ENCODE data around the gene EHMT1.

Gene EHMT1

GRCh38 chr9:137833721-137834613 lies 215.2 kb downstream of the EHMT1 start:
- no peak for FAIRE-seq

GRCh38 chr9:137834846-137835546 lies 216.2 kb downstream of the EHMT1 start:
- no peak for FAIRE-seq

GRCh38 chr9:137836151-137836830 lies 217.5 kb downstream of the EHMT1 start:
- no peak for FAIRE-seq

- no peak for FAIRE-seq
Measured at GRCh38 chr9:137836831-137837241, 218.0 kb downstream of the EHMT1 start.

- FAIRE-seq: no peak
Measured at GRCh38 chr9:137837345-137838278, 218.8 kb downstream of the EHMT1 start.

- no peak for FAIRE-seq
Measured at GRCh38 chr9:137838576-137838975, 219.8 kb downstream of the EHMT1 start.

GRCh38 chr9:137843355-137843754 lies 224.6 kb downstream of the EHMT1 start:
- no peak for FAIRE-seq

- no peak for FAIRE-seq
Measured at GRCh38 chr9:137851516-137852267, 232.9 kb downstream of the EHMT1 start.

GRCh38 chr9:137853392-137853995 lies 234.7 kb downstream of the EHMT1 start:
- no peak for FAIRE-seq

GRCh38 chr9:137860361-137860760 lies 241.6 kb downstream of the EHMT1 start:
- no peak for FAIRE-seq

- FAIRE-seq: no peak
Measured at GRCh38 chr9:137865581-137866145, 246.9 kb downstream of the EHMT1 start.

- FAIRE-seq: no peak
Measured at GRCh38 chr9:137866226-137867141, 247.7 kb downstream of the EHMT1 start.

GRCh38 chr9:137870432-137870831 lies 251.6 kb downstream of the EHMT1 start:
- no peak for FAIRE-seq

- no peak for FAIRE-seq
Measured at GRCh38 chr9:137872296-137872695, 253.5 kb downstream of the EHMT1 start.

- no peak for FAIRE-seq
Measured at GRCh38 chr9:137873408-137873807, 254.6 kb downstream of the EHMT1 start.

GRCh38 chr9:137873858-137874362 lies 255.1 kb downstream of the EHMT1 start:
- no peak for FAIRE-seq

GRCh38 chr9:137875354-137875753 lies 256.5 kb downstream of the EHMT1 start:
- no peak for FAIRE-seq

GRCh38 chr9:137875846-137876245 lies 257.0 kb downstream of the EHMT1 start:
- no peak for FAIRE-seq

GRCh38 chr9:137876269-137876668 lies 257.5 kb downstream of the EHMT1 start:
- no peak for FAIRE-seq
